ENCODE results near the gene IPMK.
A peak's percentile ranks its signal among the peaks of the same experiment; 100 is the strongest.

The IPMK gene

DNA sequence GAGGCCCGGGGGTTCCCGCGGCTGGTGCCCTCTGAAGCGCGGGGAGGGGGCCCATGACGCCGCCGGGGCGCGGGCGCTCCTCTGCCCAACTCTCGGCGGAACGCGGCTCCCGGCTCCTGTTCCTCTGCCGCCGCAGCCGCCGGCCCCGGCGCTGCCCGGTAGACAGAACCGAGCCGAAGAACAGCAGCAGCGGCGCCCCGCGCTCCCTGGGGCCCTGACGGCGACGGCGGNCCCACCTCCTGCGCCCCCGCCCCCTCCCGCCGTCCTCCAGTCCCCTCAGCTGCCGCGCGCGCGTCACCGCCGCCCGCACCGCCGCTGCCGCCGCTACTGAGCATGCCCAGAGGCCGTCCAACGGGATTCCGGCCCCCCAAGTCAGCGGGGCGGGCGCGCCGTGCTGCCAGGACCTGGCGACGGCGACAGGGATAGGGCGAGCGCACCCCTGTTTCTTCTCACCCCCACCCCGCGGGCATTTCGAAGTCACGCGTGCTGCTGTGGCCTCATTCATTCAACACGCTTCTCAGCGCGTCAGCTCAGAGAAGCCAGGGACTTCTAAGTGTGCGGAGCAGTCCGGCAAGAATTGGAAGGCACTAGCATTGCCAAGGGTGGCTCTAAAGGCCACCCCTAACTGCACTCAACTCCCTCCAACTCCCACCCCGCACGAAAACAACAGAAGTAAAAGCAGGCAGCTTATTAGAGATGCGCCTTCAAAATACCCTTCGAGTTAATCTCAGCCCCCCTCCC, at the start of gene IPMK:
Gene IPMK (minus strand): TSS at position 182 of the 741 bp plus-strand sequence. CDS start 283 bp downstream, outside the sequence.
- DNase-seq (ENCODE audit: low spot score) (peak; percentile 74), FAIRE-seq (no peak)

DNA sequence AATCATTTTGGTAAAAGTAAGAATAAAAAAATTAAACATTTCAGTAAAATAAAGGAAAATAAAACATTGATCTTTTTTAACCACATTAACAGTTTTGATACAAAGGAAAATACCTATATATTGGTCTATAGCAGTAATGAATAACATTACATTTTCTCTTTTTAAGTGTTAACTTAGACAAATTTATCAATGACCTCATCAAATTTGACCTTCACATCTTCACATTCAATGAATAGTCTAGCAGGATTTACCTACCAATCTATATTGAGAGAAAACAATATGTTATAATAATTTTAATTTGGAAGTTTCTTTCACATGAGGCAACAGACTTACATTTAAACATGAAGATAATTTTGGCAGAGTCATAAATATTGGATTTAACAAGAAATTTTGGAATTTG, 49.2 kb upstream of the IPMK start:
- FAIRE-seq (peak; percentile 41), DNase-seq (ENCODE audit: low spot score) (no peak)

DNA sequence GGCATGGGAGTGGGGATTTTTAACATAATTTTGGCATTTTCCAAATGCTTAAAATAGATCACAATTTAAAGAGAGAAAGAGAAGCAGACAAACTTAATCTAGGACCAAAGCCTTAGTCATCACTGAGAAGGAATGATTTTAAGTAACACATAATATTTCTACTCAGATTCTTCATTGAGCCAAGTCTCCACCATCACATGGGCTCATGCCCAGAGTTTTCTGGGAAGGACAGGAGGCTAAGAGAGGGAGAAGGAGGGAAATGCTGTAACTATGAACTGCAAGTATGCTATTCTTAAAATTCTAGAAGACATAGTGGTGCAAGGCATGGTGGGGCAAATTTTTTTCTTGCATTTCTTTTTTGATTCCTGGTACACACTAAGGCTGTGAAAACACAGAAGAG, 43.3 kb upstream of the IPMK start:
- no peak for FAIRE-seq
- DNase-seq (ENCODE audit: low spot score): no peak

DNA sequence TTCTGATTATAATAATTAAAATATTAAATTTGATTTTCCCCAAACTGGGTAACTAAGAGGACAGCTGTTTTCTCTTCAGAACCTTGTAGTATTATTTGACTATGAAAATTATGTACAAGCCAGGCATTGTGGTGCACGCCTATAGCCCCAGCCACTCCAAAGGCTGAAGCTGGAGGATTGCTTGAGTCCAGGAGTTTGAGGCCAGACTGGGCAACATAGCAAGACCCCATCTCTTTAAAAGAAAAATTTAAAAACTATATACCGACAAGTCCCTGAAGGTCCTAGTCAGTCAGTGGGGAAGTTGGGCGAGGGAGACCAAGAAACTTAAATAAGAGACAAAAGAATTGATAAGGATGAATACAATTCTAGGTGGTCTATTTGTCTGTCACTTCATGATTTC, 40.0 kb upstream of the IPMK start:
- DNase-seq (ENCODE audit: low spot score): no peak

DNA sequence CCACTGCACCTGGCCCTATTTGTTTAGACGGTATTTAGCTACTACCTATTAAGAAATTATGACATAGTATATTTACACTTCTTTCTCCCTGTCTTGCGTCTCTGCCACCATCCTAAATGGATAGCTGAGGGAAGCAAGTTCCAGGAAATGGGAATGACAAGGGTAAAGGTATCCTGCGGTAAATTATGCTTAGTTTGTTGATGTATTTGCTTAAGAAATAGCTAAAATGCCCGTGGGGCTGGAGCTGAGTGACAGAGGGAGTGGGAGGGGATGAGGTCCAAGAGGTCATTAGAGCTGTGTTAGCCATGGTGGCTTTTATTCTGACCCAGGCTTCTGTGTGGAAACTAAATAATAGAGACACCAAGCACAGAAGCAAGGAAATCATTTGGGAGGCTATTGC, 38.1 kb upstream of the IPMK start:
- FAIRE-seq: no peak
- DNase-seq (ENCODE audit: low spot score): no peak

More for the DNA sequence above, 40.0 kb upstream of the IPMK start:
- no peak for FAIRE-seq

DNA sequence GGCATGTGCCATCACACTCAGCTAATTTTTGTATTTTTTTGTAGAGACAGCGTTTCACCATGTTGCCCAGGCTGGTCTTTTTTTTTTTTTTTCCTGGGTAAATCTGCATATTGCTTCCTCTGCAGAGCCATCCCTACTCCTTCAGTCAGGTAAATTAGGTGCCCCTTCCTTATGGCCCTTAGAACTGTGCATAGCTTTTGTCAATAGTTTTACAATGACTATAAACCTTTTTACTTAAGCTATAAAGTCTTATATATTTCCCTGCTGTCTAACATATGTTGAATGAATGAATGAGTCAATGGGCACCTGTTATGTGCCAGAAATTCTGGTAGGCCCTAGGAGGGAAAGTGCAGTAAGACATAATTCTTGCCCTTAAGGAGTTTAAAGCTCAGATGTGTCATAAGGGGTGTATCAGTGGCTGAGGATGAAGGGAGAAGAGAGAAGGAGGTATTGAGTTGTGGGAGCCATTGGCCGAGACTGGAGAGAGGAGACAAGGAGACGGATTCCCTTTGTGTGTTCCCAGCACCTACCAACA, 36.5 kb upstream of the IPMK start:
- DNase-seq (ENCODE audit: low spot score) (no peak), FAIRE-seq (no peak)

DNA sequence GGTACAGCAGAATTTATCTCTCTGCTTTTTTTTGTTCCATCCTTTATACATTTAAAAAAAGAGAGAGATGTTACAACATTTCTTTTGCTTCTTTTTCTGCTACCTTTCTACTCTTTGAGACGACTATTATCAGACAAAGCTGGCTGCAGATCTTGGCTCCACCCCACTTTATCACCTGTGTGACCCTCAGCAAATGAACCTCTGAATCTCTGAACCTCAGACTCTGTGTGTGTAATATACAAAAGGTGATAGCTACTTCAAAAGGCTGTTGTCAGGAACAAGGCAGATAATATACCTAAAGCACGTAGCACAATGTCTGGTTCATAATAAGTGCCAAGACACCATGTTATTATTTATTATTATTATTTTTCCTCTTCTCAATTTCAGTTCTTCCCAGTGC, 34.6 kb upstream of the IPMK start:
- no peak for FAIRE-seq

DNA sequence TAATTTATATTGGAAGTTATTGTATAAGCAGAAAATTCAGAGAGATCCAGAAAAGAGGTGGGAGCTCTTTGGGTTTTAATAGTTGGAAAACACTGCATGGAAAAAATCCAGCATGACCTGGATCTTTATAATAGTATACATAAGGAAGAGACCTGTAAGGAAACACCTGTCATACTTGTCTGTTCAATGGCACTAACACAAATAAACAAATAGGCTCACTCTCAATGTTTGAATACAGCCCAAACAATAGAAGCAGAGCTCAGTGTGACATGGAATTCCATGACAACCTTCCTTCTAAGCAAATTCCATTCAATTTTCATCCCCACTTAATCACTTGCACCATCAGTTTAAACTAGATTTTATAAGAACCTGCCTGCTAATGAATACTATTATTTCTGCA, 33.0 kb upstream of the IPMK start:
- FAIRE-seq: no peak

More for the DNA sequence above, 34.6 kb upstream of the IPMK start:
- no peak for DNase-seq (ENCODE audit: low spot score)

DNA sequence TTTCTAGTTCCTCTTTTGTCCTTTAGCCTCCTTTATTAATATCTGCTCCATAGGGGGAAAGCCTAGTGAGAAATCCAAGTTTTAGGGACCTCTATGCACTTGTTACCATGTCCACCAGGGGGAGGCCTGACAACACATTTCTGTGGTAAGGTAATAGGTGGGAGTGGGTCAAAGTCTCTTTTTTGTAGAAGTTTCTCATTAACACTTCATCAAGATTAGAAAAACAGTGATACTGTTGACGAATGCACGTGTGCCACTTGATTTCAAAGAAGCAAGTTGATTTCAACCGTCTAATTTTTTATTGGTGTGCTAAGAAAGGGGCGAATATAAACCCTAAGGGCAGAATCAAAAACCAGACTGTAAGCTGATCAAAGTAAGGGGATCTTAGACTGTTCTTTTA, 31.9 kb upstream of the IPMK start:
- DNase-seq (ENCODE audit: low spot score) (peak; percentile 33), FAIRE-seq (peak; percentile 70)

More for the DNA sequence above, 33.0 kb upstream of the IPMK start:
- no peak for DNase-seq (ENCODE audit: low spot score)

DNA sequence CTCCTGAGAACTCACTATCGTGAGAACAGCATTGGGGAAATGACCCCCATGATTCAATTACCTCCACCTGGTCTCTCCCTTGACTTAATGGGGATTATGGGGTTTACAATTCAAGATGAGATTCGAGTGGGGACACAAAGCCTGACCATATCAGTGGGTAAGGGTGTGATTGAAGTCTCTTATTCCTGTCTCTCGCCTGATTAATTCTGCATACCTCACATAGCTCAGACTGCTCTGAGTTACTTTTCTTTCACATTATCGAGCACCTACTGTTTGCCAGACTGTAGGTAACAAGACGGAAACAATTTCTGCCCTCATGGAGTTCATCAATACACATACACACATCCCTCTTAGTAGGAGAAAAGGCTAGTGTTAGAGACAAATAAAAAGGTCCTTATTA, 26.3 kb upstream of the IPMK start:
- no peak for DNase-seq (ENCODE audit: low spot score)
- FAIRE-seq: no peak

DNA sequence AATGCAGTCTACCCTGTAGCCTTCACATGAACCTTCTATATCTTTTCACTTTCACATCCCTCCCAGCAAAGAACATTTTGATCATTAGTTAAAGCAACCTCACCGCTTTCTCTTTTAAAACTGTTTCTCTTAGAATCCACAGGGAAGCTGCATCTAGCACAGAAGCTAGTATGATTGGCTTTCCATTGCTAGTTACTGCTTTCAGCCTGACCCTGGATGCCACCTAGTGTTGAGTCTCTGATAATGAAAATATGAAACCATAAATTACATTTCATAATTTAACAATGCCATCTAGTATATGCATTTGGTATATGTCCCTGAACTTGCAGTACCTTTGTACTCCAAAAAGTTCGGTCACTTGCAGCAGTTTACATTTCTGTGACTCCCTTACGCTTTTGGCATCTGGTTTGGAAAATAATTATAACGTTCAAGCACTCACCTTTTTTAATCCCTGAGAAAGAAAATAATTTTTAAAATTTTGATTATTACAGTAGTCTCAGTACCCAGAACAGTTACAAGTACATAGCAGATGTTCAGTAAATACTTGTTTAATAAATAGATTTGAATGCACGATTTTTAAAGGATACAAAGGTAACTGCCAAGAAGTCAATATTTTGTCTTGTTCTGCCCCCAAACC, 24.0 kb upstream of the IPMK start:
- peak; percentile 60 for DNase-seq (ENCODE audit: low spot score)
- peak; percentile 65 for FAIRE-seq

DNA sequence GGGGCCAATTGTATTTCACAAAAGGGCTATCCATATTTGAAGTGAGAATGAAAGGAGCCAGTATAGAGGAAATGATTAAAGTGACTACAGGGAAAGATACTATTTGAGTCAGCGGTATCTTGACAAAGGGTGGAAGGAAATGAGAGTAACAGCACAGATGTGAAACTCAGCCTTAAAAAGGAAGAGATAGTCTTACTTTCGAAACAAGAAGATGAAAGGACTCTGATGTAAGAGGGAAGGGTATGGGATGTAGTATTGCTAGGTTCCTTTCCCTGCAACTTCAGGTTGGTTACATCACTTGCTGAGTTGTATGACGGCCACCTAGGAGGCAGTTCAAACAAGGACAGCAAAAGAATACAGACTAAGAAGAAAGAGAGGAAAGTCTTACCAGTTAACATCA, 14.9 kb upstream of the IPMK start:
- no peak for DNase-seq (ENCODE audit: low spot score)
- no peak for FAIRE-seq

DNA sequence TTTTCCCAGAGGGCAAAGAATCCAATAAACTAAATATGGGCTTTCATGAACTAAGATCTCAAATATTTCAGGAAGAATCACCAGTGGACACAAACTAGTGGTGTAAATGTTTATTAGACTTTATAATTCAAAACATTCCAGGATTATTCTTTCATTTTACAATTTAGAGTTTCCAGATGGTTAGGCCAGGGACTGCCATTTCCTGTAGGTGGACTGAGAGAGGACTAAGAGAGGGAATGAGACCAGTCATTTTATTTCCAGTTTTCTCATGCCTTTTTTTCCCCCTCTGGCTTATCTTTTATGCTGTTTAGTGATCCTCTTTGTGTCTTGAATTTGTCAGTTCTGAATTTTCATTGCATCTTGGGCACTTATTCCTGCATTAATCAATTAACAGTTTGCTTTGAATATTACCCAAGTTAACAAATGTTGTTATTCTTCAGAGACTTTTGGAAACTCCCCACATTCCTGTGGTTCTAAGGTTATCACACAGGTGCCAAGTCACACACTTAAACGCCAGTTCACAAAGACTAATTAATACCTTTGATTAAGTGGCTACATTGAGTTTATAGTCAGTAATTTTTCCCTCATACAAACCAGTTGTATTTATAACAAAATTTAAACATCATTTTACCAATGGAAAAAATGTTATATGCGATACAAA, 13.5 kb upstream of the IPMK start:
- DNase-seq (ENCODE audit: low spot score) (no peak), FAIRE-seq (no peak)

DNA sequence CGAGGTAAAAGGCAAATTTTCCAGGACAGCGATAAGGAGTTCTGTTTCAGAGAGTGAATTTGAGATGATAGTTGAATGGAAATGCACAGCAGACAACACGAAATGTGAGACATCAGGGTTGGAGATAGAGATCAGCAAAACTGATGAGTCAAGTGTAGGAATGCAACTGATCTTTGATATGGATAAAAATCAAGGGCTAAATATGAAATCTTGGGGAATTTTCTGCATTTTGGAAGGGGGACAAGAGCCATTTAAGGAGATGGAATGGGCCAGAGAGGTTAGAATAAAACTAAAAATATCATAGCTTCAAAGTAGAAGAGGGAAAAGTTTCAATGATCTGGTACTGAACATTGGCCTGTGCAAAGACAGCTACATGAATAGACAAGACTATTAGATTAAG, 12.8 kb upstream of the IPMK start:
- FAIRE-seq (no peak), DNase-seq (ENCODE audit: low spot score) (no peak)

DNA sequence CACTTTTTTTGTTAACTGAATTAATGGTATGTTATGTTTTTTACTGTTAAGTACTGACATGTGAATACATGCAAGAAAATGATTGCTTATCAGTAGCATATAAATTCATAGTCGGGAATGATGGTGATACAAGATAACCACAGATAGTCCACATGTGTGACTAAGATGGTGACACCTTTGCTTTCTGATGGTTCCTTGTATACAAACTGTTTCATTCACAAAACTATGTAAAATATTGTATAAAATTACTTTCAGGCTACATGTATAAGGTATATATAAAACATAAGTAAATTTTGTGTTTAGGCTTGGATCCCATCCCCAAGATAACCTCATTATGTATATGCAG, 11.2 kb upstream of the IPMK start:
- FAIRE-seq (no peak), DNase-seq (ENCODE audit: low spot score) (no peak)

DNA sequence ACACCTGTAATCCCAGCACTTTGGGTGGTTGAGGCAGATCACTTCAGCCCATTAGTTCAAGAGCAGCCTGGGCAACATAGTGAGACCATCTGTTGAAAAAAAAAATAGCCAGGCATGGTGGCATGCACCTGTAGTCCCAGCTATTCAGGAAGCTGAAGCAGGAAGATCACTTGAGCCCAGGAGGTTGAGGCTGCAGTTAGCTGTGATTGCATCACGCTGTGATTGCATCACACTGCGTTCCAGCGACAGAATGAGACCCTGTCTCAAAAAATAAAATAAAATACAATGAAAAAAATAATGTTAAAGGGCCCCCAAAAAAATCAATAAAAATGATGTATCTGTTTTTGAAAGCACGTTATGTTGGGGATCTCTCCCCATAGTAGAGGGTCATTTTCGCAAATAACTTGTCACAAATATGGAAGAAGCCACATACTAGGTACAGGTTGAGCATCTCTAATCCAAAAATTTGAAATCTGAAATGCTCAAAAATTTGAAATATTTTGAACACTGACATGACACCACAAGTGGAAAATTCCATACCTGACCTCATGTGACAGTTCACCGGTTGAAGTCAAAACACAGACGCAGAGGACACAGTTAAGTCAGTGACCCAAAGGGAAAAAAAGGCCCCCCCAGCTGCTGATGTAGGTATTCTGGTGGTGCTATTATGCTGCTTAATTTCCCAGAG, 10.7 kb upstream of the IPMK start:
- FAIRE-seq (no peak), DNase-seq (ENCODE audit: low spot score) (no peak)

DNA sequence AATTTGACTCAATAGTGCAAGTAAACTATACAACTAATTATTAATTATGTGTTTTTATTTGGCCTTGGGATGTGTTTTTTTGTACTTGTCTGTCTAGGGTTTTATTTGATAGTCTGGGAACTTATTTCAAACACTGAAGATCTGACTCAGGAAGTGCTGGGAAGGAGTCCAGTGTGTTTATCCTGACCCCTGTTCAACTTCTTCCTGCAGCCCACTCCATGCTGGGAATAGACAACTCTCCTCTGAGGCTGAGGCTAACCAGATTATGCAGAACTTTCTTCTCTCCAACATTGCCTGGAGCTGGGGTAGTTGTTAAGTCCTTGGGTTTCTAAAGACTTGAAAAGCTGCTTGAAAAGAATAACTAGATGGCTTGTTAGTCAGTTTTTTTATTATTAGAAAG, 8.2 kb upstream of the IPMK start:
- no peak for FAIRE-seq
- DNase-seq (ENCODE audit: low spot score): no peak

DNA sequence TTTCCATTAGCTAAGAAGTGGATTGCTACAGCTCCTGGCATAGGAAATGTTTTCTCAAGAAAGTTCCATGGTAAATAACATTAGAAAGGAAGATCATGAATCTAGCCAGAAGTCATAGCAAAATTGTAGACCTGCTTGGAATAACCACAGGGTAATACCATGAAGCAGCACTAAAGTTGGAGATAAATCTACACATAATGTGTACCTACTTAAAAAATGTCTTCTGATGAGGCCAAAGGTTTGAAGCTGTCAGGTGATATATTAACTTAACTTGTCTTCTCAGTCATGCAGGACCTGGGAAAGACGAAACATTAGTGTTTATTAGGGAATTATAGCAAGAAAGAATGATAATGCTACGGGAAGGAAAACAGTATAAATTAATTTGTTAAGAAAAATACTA, 7.6 kb upstream of the IPMK start:
- peak; percentile 80 for FAIRE-seq
- DNase-seq (ENCODE audit: low spot score): no peak

DNA sequence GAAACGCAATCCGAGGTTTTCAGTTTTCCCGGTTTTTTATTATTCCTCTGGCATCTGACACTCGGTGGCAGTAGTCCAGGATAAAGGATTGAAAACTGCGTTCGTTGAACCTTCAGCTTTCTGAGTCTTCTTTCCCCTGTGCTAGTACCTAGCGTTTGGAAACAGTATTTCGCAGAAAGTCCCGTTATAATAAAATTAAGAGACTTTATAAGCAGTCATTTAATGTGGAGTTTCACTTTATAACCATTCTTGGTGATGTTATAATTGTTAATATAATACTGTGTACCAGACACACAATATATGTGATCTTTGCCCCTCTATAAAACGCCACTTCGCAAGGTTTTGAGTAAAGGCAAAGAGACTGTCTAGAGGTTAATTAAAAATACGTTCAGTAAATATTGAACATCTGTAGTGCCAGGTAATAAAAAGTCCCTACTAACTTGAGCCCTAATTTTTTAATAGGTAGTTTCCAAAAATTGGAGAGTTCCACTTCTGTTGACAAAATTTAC, 2.1 kb upstream of the IPMK start:
- DNase-seq (ENCODE audit: low spot score) (no peak), FAIRE-seq (no peak)

DNA sequence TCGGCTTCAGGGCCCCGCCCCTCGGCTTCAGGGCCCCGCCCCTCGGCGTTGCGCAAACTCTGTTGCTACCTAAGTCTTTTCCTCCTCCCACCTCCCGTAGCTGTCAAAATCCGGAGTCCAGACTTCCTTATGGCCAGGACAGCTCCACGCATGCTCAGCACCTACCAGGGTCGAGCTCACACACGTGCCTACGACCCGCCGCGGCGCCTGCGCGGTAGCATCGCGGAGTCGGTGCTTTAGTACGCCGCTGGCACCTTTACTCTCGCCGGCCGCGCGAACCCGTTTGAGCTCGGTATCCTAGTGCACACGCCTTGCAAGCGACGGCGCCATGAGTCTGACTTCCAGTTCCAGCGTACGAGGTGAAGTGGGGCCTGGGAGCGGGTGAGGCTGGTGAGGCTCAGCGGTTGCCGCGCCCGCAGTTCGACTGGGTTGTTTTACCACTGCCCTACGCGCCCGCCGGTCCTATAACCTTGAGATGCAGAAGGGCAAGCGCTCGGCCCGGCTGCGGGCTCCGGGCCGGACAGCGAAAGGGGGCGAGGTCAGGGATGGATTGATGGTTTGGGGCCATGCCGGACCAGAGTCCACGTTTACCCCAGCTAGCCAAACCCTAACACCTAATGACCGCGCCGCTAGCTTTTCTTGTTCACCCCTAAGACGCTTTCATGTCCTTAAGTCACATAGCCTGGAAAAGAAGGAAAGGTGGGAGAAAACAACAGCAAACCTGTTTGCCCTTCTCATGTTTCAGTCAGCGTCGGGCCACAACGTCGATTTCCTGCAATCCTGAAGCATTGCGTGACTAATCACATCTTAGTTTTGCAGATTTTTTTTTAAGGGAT, 1.5 kb upstream of the IPMK start, which contains the start of gene CISD1:
Gene CISD1 (plus strand): TSS at position 217 of the 836 bp plus-strand sequence. CDS start 112 bp downstream, at position 329.
- DNase-seq (ENCODE audit: low spot score) (peak; percentile 99), FAIRE-seq (peak; percentile 83)
